Psoas muscle (tissue), 8 donors: ENCODE measurements around the gene SMURF2. TPM values are rescaled to one million over a fixed set of nuclear protein-coding genes. Genes with fewer than 3 reads are reported as not detected.

Experiments used
- ATAC-seq, 4 donors: fragments of 200-7000 bp; cut with Tn5 transposase; one replicate each; pipeline ENCODE4 v1.9.1; 2020; ENCODE audit warnings: moderate library complexity in 3 of 4, mild to moderate bottlenecking in 2 of 4
- DNase-seq, 2 donors: peaks; one replicate each; pipeline ENCODE4 v3.0.0-alpha.2; 2020
- H3K27ac ChIP-seq: fragments of 200-600 bp; one replicate; pipeline ENCODE4 v1.8.0; 2022
- H3K27me3 ChIP-seq, 3 donors: fragments of 200-600 bp in 1 of 3; one replicate each; pipeline versions ENCODE4 v1.6.1 to v1.8.0; 2013 to 2022; ENCODE audit warnings: low read length in 2 of 3, mild to moderate bottlenecking in 2 of 3, moderate library complexity in 1 of 3; ENCODE audit not compliant: insufficient read depth in 3 of 3
- H3K36me3 ChIP-seq, 2 donors: fragments of 200-600 bp in 1 of 2; one replicate each; pipeline versions ENCODE4 v1.6.1 to v1.8.0; 2013 to 2022; ENCODE audit warnings: low read depth in 1 of 2, mild to moderate bottlenecking in 1 of 2, moderate library complexity in 1 of 2; ENCODE audit not compliant: insufficient read depth in 1 of 2
- H3K4me1 ChIP-seq: fragments of 200-600 bp; one replicate; pipeline ENCODE4 v1.8.0; 2022
- H3K4me3 ChIP-seq: fragments of 200-600 bp; one replicate; pipeline ENCODE4 v1.8.0; 2022; ENCODE audit warnings: mild to moderate bottlenecking
- H3K9me3 ChIP-seq: fragments of 200-600 bp; one replicate; pipeline ENCODE4 v1.8.0; 2022
- CTCF ChIP-seq: fragments of 200-600 bp; IDR thresholded peaks from one replicate; pipeline ENCODE4 v1.8.0; 2022; ENCODE audit warnings: antibody characterized with exemption
- WGBS, 3 donors: extraction: QIAGEN DNeasy Blood & Tissue Kit; methylation state at CpG; one replicate each; pipeline versions ENCODE4 v1.1.6 to v1.1.7; 2013; 5-methylcytosine and 5-hydroxymethylcytosine counted together
- intact Hi-C, 2 donors: fragments of 100-400 bp; cut with DNase I; formaldehyde crosslinking; loops; one replicate each; pipeline versions ENCODE4 v1.11.0 to v1.14.2; 2022
- polyA plus RNA-seq, 3 donors: library from polyadenylated mRNA; stranded (reverse); fragments of 200-250 nt; gene quantifications; one replicate each; pipeline ENCODE4 v1.2.3, GENCODE V29; 2013
- total RNA-seq, 4 donors: library from RNA; stranded (reverse); fragmentation: NEBNext Ultra II Directional in 2 of 4; extraction: Animal tissue kit (Norgen Biotek cat#: 25700) in 2 of 4; gene quantifications; one replicate each; pipeline versions ENCODE4 v1.2.1 to v1.2.4, GENCODE V29; 2021 to 2023
- donor health status: healthy with polysubstance abuse.
- donor health status: DM: no; HTN: no; CAD: no; lungs with moderate emphysema.
- donor health status: Bipolar disorder and iron deficiency.
- donor health status: healthy.
- donor health status: DM: yes; HTN: yes; CAD: no.
- donor health status: DM: no; HTN: no; CAD: no.
- donor health status: DM: no; HTN: no; CAD: no.
- donor health status: DM: yes; HTN: yes; CAD: no.

Gene SMURF2
- total and polyA plus RNA-seq, 7 donors: 4.3 to 12.0 (median 8.3) TPM

- WGBS, 3 donors: 73 to 83% (median 77%) methylated on average over 2 of the region's 2 CpGs
- H3K4me1 ChIP-seq: no peaks in the 10 kb centered on the region
- H3K36me3 ChIP-seq: peaks cover 20 to 97% of the 10 kb centered on the region in 2 donors
Measured at GRCh38 chr17:64536913-64537312, 125.2 kb downstream of the SMURF2 start.

GRCh38 chr17:64535357-64535756 is 126.8 kb downstream of the SMURF2 start:
- Histone ChIP-seq H3K4me1 (no peaks in the 10 kb centered on the region), H3K9me3 (no peaks in the 10 kb centered on the region), H3K36me3 (peaks cover 24 to 98% of the 10 kb centered on the region in 2 donors), H3K27ac (no peak overlapping the region), H3K4me3 (no peak overlapping the region), H3K27me3 (no peaks in the 10 kb centered on the region)
- TF ChIP-seq CTCF: no peak
- ATAC-seq: no peak
- 62 to 69% (median 63%) methylated on average over 6 of the region's 6 CpGs for WGBS, 3 donors
- intact Hi-C loops: loop anchor here in 1 of 2 donors (10.0 kb wide), 1 partner anchor 119 kb away; no protein-coding TSS in a partner anchor
- no peak for DNase-seq

More at GRCh38 chr17:64536913-64537312, 125.2 kb downstream of the SMURF2 start:
- ATAC-seq (no peak), DNase-seq (no peak)
- Histone ChIP-seq H3K27me3 (no peaks in the 10 kb centered on the region), H3K4me3 (no peak overlapping the region), H3K27ac (no peak overlapping the region), H3K9me3 (no peaks in the 10 kb centered on the region)
- intact Hi-C loops: loop anchor here in 1 of 2 donors (10.0 kb wide), 1 partner anchor 118 kb away; no protein-coding TSS in a partner anchor
- no peak for TF ChIP-seq CTCF

- Histone ChIP-seq H3K4me1 (no peaks in the 10 kb centered on the region), H3K27ac (no peak overlapping the region), H3K27me3 (no peaks in the 10 kb centered on the region), H3K4me3 (no peak overlapping the region), H3K9me3 (no peaks in the 10 kb centered on the region), H3K36me3 (peaks cover 24 to 100% of the 10 kb centered on the region in 2 donors)
- WGBS, 3 donors: 71 to 77% (median 77%) methylated on average over 3 of the region's 3 CpGs
- intact Hi-C loops: loop anchor here in 1 of 2 donors (10.0 kb wide), 1 partner anchor 121 kb away; no protein-coding TSS in a partner anchor
- no peak for TF ChIP-seq CTCF
- ATAC-seq (no peak), DNase-seq (no peak)
Measured at GRCh38 chr17:64534187-64534586, 127.9 kb downstream of the SMURF2 start.

- no peaks in the 10 kb centered on the region for H3K4me1 ChIP-seq
- no peaks in the 10 kb centered on the region for H3K27me3 ChIP-seq
- intact Hi-C loops: loop anchor here in 1 of 2 donors (10.0 kb wide), 1 partner anchor 121 kb away; no protein-coding TSS in a partner anchor
- no peaks in the 10 kb centered on the region for H3K9me3 ChIP-seq
- no peak for TF ChIP-seq CTCF
- H3K4me3 ChIP-seq: no peak overlapping the region
- ATAC-seq (no peak), DNase-seq (no peak)
- H3K27ac ChIP-seq: no peak overlapping the region
- 77 to 93% (median 89%) methylated on average over 2 of the region's 2 CpGs for WGBS, 3 donors
- H3K36me3 ChIP-seq: peaks cover 25 to 100% of the 10 kb centered on the region in 2 donors
Measured at GRCh38 chr17:64533784-64534183, 128.3 kb downstream of the SMURF2 start.

GRCh38 chr17:64532409-64532808 is 129.7 kb downstream of the SMURF2 start:
- TF ChIP-seq CTCF: no peak
- ATAC-seq: no peak
- no peak for DNase-seq
- 83 to 91% (median 86%) methylated on average over 5 of the region's 5 CpGs for WGBS, 3 donors
- H3K9me3 ChIP-seq: no peaks in the 10 kb centered on the region
- no peaks in the 10 kb centered on the region for H3K27me3 ChIP-seq
- intact Hi-C loops: loop anchor here in 1 of 2 donors (10.0 kb wide), 1 partner anchor 122 kb away; no protein-coding TSS in a partner anchor
- no peak overlapping the region for H3K27ac ChIP-seq
- no peaks in the 10 kb centered on the region for H3K4me1 ChIP-seq
- H3K36me3 ChIP-seq: peaks cover 20 to 100% of the 10 kb centered on the region in 2 donors
- no peak overlapping the region for H3K4me3 ChIP-seq
